HG02571 (cell line): Measurements from ENCODE around the gene ADSL.

Experiments used
- ATAC-seq: cut with Tn5 transposase; IDR thresholded peaks from one replicate; pipeline ENCODE4 v1.9.1; 2021; ENCODE audit warnings: mild to moderate bottlenecking, moderate library complexity; ENCODE audit not compliant: unreplicated experiment

Gene ADSL

DNA sequence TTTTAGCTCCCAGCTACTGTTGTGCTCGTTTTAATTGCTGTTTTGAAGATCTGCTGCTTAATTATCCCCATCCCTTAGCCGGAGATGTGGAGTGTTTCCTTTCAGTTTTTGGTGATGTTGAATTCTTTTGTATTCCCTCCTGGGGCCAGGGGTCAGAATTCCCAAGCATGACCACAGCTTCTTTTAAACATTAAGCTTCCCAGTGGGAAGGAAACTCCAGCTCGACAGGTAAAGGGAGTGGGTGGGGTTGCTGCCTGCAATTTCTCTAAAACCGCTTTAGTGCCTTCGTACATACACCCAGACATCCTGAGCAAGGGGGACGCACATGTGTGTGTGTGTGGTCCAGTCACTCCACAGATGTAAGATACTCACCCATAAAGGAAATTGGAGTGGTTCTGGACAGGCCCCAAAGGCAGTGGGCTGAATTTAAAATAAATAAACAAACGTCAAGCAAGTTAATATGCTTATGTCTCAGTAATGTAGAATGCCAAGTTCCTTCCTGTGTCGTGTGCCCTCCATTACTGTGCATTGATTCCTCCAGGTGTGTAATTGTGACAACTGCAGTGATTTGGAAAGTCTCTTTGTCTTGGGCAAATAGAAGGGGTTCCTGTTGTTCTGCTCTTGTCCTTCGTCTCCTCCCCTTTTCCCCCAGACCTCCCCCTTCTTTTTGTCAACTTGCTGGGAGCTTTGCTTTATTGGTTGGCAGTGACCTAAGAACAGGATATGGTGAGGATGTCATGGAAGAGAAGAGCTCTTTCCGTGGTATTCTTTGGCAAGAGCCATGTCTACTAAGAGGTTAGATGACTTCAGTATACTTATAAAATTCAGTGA, 19.2 kb upstream of the ADSL start:
- no peak for ATAC-seq

DNA sequence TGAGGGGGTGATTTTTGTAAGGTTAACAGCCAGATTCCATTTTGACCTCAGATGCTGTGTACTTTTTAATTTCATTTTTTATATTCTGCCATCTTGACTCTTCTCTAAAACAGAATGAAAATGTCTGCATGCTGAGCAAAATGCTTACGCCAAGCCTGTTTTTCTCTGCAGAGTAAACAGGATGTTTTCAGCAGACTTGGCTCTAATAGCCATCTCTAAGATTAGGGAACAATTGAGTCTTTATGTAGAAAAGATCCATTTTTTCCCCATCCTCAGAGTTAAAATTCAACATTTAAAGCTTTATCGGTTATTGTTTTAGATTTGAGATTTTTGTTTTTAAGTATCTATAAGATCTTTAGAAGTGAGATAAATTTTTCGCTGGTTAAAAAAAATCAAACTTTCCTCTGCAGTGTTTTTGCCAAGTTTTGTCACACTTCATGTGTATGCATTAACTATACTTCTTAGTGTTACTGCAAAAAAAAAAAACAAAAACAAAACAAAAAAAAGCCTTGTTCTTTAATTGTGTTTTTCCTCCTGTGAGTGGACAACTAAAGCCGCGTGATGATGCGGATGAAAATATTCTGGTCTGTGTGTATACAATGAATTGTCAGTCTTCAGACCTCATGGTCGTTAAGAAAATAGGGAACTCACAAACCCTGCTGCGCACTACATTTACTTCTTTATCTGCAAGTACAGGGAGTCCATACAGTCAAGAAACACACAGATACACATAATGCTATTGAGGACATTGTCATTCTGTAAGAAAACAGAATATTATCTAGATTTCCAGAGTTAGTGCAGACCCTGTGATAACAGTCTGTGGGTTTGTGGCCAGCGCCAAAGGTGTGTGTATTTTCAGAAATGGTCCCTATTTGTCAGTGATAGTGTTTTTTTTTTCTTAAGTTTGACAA, 17.5 kb upstream of the ADSL start:
- no peak for ATAC-seq

DNA sequence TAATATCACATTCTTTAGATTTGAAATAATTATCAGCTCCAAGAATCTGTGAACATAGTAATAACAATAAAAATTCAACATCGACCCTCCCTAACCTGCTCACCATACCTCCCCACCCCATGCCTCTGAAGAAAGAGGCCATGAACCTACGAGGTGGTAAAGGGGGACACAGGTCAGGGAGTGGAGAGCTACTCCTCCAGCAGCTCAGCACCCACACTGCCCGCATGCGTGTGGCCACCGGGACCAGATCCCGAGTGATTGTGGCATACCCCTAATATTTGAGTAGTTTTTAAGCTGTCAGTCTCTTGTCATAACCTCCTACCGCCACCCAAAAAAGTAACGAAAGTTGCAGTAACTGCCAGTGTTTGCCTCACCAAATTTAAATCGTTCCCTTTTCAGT, 16.8 kb upstream of the ADSL start:
- ATAC-seq, result no peak

DNA sequence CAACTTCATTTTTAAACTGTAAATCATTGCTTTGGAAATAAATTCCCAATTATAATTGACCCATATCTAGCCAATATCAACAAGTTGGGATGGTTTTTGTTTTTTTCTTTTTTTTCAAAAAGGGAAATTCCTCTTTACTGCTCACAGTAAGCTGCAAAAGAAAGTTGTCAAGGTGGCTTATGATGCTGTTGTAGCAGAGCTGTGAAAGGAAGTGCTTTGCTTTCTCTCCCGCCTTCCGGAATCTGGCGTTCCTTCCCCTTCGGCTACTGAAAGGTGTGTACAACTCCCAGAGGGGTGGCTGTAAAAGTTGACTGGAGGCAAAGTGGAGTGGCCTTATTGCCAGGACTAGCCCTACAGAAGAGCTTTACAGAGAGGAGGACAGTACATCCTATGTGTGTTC, 16.2 kb upstream of the ADSL start:
- ATAC-seq, result no peak

DNA sequence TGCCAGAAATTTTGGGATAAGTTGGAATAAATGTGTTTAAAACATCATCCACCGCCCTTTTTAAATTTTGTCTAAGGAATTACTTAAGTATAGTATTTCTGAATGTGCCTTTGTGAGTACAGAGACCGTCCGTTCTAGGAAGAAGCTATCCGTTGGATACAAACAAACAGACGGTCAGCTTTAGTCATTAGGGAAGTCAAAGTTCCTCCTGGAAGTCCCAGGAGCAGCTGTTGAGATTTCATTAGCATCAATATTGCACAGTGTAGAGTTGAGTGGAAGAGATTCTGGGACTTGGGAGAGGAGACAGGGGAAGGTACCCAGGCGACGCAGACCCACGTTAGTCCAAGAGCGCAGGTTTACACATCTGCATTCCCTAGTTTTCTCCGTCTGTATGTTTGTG, 15.7 kb upstream of the ADSL start:
- no peak for ATAC-seq

DNA sequence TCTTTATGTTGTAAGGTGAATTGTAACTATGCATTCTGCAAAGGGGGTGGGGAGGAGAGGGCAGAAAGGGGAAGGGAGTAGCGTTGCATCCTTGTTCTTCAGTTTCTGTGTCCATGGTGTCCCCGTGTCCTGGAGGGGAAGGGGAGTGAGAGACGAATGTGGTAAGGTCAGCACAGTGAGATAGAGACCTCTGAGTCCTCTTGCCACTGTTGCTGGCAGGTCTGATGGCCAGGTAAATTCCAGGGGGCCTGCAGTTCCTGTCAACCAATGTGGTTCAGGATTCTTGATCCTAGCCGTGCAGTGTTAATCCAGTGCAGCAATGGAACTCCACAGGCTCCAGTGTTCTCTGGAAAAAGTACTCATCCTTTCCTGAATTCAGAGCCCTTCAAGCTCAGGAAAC, 14.6 kb upstream of the ADSL start:
- no peak for ATAC-seq

DNA sequence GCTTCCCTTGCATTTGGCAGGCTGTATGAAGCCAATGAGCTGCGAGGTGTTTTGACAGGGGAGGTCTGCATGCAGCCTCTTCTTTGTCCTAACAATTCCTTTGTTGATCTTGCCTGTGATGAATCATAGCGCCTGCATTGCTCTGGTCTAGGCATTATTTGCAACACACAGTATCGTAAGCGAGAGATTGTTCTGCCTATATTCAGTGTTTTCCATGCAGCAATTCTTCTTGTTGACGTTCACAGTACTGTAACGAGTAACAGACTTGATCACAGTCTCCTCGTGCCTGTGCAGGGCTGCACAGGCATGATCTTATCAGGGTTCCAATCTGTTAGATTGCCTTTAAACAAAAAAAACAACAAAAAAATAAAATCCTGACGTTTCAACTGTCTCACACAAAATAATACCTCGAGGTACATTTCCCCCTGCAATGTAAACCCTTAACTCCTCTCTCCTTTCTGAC, 13.9 kb upstream of the ADSL start:
- ATAC-seq, result no peak

DNA sequence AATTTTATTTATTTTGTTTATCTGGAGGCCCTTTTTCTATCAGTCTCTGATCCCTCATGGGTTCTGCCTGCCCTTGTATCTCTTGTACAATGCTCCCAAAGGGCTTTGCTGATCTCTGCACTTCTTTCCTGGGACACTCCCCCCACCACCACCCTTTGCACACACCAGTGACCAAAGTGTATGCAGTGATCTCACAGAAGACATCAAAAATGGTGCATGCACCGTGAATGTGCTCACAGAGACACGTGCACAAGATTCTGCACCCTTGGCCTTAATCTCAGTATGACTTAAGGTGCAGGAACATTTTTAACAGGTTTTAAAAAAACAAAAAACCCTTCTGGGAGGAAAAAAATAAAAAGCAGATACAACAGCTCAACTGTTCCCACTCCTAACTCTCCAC, 12.2 kb upstream of the ADSL start:
- no peak for ATAC-seq

DNA sequence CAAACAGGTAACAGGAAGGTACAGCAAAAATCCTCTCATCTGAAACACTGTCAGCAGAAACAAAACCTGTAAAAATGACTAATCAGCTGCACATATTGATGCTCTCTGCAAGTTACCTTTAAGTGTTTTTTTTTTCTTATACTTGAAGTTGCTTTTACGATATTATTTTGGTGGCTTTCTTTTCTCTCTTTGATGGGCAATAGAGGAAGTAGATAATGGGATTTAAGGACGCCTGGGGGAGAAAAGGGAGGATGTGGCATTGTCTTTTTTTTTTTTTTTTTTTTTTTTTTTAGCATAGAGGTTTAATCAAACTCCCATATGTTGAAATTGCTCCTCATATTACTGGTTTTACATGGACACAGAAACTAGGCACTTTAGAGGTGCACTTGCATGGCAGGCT, 11.4 kb upstream of the ADSL start:
- ATAC-seq, result no peak

DNA sequence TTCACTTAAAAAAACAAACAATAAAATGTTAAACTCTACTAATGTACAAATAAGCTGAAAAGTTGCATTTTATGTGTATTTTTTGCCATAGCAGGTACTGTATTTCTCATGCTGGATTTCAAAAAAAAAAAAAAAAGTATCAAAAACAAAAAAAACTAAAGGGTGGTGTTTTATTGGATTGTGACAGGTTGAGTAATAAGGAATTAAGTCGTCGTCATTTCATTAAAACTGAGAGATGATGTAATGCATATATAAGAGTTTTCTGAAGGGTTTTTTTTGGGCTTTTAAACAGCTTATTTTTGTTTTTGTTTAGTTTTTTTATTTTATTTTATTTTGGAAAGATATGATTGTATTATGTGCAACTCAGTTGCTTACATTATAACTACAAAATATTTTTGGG, 10.9 kb upstream of the ADSL start:
- no peak for ATAC-seq

DNA sequence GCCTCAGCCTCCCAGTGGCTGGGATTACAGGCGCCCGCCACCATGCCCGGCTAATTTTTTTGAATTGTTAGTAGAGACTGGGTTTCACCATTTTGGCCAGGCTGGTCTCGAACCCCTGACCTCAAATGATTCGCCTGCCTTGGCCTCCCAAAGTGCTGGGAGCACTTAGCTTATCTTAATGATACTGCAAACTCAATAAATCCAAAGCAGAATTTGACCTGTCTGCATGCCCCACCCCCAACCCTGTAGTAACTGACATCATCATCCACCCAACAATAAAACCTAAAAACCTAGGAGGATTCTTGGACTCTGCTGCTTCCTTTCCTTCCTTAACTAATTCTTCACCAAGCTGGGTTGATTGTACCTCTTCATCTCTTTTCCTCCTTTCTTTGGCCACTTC, 6.3 kb upstream of the ADSL start:
- no peak for ATAC-seq

DNA sequence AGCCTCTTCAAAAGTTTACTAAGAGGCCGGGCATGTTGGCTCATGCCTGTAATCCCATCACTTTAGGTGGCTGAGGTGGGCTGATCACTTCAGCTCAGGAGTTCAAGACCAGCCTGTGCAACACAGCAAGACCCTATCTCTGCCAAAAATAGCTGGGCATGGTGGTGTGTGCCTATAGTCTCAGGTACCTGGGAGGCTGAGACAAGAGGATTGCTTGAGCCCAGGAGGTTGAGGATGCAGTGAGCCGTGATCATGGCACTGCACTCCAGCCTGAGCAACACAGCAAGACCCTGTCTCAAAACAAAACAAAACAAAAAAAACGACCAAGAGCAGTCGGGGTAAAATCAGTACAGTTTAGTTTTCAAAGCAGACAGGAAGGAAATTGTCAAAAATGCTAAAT, 4.7 kb upstream of the ADSL start:
- no peak for ATAC-seq

DNA sequence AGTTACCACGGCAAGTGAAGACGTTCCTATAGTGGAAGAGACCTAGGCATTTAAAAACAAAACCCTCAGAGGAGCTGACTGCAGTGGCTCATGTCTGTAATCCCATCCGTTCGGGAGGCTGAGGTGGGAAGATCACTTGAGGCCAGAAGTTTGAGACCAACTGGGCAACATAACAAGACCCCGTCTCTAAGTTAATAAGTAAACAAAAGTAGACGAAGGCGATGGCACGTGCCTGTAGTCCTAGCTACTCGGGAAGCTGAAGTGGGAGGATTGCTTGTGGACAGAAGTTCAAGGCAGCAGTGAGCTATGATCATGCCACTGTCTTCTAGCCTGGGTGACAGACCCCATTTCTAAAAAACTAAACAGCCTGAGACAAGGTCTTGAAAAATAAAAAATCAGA, 3.8 kb upstream of the ADSL start:
- ATAC-seq, result no peak

DNA sequence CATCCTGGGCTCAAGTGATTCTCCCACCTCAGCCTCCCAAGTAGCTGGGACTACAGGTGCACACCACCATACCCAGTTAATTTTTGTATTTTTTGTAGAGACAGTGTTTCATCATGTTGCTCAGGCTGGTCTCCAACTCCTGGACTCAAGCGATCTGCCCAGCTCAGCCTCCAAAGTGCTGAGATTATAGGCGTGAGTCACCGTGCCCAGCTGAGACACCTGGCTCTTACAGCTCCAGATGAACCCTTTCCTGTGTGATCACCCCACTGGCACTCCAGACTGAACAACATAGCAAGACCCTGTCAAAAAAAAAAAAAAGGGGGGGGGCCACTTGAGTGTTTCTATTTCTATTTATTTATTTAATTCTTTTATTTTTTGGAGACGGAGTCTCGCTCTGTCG, 1.0 kb upstream of the ADSL start:
- ATAC-seq, result no peak

DNA sequence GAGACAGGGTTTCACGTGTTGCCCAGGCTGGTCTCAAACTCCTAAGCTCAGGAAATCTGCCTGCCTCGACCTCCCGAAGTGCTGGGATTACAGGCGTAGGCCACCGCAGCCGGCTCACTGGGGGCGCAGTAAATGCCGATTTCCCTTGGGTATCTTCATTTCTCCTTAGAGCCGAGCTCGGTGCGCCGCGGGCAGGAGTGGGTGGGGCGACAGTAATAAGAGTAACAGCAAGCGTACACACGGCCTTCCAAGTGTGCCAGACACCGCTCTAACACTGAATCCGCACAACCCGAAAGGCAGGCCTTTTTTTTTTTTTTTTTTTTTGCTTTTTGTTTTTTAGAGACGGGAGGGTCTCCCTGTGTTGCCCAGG, 500 bp upstream of the ADSL start:
- peak; percentile 8 for ATAC-seq

DNA sequence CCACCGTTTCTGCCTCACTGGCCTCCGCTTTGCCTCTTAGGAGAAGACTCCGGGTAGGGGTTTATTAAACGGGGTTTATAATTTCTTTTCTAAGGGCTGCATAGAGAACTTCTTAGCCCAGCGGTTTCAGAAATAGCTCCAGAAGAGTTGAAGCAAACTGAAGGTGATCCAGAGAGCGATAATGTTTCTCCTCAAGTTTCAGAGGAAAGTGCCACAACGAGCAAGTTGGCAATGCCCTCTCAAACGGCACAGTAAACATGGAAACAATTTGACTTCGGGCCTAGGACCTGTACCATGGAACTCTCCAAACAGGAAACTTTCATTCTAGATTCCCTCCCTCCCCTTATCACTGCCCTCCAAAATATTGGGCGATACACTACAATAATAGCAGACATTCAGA, 1.0 kb downstream of the ADSL start:
- no peak for ATAC-seq

DNA sequence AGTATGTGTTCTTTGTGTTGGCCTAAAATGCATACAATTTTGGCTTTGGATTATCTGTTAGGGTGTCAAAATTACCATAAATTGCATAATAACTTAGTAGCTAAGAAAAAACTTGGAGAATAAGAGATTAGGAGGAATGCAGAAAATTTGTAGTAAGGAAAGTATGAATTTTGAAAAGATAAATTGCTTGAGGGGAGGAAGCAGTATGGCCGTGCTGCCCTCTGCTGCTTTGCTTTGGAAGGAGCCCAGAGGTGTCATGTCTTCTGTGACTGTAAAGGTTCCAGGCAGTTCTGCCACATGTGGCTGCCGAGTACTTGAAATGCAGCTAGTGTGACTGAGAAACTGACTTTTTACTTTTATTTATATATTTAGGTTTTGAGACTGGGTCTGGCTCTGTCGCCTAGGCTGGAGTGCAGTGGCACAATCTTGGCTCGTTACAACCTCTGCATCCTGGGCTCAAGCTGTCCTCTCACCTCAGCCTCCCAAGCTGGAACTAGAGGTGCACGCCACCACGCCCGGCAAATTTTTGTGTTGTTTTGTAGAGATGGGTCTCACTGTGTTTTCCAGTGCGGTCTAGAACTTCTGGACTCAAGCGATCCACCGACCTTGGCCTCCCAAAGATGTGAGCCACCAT, 1.8 kb downstream of the ADSL start:
- no peak for ATAC-seq

DNA sequence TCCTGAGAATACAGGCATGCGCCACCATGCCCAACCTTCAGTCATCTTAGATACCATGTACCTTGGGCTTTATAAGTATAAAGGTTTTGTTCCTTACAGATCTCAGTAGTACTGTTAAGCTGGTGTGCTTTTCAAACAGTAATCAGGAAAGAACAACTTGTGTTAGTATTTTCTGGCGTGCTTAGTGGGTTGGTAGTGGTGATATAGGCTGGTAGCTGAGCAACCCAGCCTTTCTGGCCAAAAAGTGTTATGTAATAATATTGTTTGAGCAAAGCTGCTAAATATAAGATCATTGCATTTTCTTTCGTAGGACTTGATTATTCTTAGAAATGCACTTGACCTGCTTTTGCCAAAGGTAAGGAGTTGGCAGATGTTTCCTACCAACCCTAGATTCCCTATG, 6.5 kb downstream of the ADSL start:
- no peak for ATAC-seq

DNA sequence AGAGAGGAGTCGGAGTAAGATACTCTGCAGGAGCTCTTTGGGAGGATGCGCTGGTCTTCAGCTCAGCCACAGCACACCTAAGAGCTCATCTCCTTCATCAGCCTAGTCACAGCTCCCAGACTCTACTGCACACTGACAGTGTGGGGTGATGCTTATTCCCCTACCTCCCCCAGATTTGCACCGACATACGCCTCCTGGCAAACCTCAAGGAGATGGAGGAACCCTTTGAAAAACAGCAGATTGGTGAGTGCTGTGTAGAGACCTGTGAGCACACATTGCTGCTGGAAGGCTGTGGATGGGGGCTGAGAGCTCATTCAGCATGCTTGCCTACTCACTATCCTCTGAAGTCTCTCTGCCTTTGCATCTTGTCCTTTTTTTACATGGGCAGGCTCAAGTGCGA, 14.8 kb downstream of the ADSL start:
- no peak for ATAC-seq

DNA sequence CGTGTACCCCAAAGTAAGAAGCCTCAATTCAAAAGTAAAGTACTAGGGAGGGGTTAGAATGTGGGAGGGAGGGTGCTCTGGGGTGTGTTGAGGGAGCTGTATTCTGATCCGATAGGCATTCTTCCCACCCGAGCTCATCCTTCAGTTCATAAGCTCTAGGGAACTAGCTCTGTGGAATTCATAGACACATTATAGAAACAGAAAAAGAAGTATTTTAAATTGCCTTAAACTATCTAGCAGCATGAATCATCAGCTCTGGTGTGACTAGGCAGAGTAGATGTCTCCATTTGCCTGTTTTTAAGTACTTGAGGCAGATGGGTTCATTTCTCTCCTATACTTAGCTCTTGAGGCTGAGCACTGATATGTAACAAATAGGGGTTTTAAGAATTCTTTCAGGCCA, 16.8 kb downstream of the ADSL start:
- no peak for ATAC-seq

DNA sequence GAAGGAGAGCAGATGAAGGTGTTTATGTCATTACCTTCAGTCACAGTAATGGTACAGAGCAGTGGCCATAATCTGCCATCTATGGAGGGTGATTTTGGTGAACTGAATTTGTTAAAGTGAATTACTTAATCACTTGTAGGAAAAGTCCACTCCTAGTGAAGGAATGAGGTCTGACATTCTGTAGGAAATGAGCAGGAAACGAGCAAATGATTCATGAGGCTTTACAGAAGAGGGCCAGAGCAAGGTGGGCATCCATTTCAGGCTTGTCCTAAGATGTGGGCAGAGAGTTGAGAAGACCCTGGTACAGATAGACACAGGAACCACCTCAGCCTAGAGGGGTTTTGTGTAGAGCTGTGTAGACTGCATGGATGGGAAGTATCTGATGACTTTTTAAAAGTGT, 18.1 kb downstream of the ADSL start:
- ATAC-seq, result no peak

DNA sequence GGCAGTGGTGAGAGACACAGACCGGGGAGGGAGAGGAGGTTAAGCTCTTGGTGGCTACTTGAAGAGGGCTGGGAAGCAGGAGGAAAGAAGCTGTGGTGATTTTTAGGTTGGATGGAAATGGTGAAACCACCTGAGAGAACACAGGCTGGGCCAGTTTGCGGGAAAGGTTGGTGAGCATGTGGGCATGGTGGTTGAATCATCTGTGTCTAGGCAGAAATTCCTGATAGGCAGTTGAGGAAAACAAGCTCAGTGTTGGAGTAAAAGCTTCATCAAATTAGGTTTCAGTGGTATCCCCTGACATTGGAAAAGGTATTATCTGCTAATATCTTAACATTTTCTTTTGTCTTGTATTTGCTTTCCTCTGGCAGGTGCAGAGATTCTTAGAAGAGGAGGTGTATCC, 19.8 kb downstream of the ADSL start:
- ATAC-seq, result no peak
